ENCODE measurements around the gene TLCD2.

The TLCD2 gene, protein sequence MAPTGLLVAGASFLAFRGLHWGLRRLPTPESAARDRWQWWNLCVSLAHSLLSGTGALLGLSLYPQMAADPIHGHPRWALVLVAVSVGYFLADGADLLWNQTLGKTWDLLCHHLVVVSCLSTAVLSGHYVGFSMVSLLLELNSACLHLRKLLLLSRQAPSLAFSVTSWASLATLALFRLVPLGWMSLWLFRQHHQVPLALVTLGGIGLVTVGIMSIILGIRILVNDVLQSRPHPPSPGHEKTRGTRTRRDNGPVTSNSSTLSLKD

DNA sequence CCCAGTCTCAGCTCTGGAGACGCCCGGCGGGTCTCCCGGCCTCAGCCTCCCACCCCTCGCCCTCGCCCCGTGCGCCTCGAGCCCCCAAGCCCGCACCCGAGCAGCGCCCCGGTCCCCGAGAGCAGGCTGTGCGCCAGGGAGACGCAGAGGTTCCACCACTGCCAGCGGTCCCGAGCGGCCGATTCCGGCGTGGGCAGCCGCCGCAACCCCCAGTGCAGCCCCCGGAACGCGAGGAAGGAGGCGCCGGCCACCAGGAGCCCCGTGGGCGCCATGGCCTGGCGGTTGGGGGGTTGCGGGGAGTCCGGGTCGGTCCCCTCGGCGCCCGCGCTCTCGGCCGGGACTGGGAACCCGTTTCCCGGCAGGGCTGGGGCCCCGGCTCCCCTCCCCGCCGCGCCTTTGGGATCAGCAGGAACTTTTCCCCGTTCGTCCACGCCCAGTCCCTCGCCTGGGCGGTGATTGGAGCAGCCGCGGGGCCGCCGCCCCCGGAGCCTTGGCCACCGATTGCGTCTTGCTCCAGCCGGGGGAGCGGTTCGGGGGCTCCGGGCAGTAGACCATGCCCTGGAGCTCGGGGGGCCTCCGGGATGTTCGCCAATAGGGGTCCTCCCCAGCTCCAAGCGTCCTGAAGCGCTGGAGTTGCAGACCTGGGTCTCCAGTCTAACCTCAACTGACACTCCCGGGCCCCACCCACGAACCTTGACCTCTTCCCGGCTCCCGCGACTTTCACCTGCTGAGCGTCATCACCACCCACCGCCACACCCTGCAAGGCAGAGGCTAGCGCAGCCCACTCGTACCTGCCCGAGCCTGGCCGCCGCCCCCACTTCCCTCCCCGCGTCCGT lies at the start of gene TLCD2:
Gene TLCD2, minus strand, starts transcription at position 407 of the 836 bp plus-strand sequence. Its CDS starts 135 bp downstream, at position 272.
- DNase-seq = peak; percentile 29 to 70
- no peak for TF ChIP-seq GATA1 (IDR thresholded peaks at IDR 0.05; ENCODE audit: low read depth, low read length)
- no peak for TF ChIP-seq POLR2A (IDR thresholded peaks at IDR 0.05; ENCODE audit: low read length)

DNA sequence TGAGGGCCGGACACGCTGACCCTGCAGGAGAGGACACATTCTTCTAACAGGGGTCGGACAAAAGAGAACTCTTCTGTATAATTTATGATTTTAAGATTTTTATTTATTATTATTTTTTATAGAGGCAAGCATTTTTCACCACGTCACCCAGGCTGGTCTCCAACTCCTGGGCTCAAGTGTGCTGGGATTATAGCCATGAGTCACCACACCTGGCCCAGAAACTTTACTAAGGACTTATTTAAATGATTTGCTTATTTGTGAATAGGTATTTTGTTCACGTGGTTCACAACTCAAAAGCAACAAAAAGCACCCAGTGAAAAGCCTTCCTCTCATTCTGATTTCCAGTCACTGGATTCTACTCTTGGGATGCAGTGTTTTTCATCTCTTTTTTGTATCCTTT lies 49.4 kb upstream of the TLCD2 start:
- TF ChIP-seq GATA1 (IDR thresholded peaks at IDR 0.05; ENCODE audit: low read depth, low read length) (no peak), POLR2A (IDR thresholded peaks at IDR 0.05; ENCODE audit: low read length) (no peak)
- DNase-seq = no peak

DNA sequence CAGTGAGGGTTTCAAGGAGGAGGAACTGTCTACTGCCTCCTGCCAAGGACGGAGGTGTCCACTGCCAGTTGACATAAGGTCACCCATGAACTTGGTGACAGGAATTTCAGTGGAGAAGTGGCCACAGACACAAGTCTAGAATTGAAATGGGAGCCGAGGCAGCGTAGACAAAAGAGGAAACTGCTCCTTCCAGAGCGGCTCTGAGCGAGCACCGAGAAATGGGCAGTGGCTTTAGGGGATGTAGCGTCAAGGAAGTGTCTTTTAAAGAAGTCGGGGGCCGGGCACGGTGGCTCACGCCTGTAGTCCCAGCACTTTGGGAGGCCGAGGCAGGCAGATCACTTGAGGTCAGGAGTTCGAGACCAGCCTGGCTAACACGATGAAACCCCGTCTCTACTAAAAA lies 48.6 kb upstream of the TLCD2 start:
- TF ChIP-seq GATA1 (IDR thresholded peaks at IDR 0.05; ENCODE audit: low read depth, low read length) (no peak), POLR2A (IDR thresholded peaks at IDR 0.05; ENCODE audit: low read length) (no peak)
- no peak for DNase-seq

DNA sequence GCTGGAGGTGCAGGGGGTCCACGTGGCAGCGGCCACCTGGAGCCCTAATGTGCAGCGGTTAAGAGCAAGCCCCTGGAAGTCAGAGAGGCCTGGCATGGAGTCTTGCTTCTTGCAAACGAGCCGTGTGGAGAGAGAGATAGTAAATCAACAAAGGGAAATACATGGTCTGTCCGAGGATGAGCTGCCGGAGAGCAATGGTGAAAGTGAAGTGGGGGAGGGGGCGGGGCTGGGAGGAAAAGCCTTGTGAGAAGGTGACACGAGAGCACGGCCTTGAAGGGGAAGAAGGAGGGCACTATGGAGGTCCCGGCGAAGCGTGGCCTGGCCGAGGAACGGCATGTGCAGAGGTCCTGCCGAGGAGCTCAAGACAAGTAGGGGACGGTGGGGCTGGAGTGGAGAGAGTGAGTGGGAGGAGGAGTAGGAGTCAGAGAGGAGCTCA lies 45.7 kb upstream of the TLCD2 start:
- TF ChIP-seq GATA1 (IDR thresholded peaks at IDR 0.05; ENCODE audit: low read depth, low read length) (no peak), POLR2A (IDR thresholded peaks at IDR 0.05; ENCODE audit: low read length) (no peak)

DNA sequence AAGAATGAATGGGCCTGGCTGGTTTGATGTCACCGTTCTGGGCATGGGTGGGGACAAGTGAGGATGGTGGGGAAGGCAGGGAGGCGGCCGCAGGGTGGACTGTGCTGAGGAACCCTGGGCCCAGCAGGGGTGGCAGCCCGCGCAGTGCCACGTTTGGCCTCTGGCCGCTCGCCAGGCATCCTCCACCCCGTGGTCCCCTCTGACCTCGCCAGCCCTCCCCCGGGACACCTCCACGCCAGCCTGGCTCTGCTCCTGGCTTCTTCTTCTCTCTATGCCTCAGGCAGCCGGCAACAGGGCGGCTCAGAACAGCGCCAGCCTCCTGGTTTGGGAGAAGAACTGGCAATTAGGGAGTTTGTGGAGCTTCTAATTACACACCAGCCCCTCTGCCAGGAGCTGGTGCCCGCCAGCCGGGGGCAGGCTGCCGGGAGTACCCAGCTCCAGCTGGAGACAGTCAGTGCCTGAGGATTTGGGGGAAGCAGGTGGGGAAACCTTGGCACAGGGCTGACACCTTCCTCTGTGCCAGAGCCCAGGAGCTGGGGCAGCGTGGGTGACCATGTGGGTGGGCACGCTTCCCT lies 45.2 kb upstream of the TLCD2 start:
- DNase-seq = no peak
- TF ChIP-seq POLR2A (IDR thresholded peaks at IDR 0.05; ENCODE audit: low read length) = no peak
- no peak for TF ChIP-seq GATA1 (IDR thresholded peaks at IDR 0.05; ENCODE audit: low read depth, low read length)

More for the DNA sequence above, 45.7 kb upstream of the TLCD2 start:
- DNase-seq = no peak

DNA sequence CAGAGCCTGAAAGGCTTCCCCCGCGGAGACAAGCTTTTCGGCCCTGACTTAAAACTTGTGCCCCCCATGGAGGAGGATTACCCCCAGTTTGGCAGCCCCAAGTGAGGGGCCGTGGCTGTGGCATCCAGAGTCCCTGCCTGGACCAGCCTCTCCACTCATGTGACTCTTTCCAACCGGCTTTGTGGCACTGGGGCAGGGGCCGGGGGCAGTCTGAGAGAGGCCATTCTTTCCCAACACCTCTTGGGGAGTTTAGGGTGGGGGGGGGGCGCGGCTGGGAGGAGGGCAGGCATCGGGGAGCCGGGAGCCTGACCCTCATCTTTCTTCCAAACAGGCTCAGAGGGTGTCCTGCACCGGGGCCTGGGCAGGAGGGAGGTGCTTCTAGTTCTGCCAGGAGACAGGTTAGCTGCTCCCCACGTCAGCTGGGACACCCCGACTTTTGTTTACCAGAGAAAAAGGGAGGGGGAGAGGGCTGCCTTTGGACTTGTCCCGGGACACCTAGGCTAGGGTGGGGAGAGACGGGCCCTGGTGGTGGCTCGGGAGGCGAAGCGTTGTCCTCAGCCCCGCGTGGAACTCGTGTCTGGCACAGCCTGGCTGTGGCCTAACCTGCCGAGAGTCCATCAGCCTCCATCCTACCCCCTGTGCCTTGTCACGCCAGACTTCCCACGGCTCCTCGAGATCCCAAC lies 44.4 kb upstream of the TLCD2 start:
- DNase-seq = no peak

DNA sequence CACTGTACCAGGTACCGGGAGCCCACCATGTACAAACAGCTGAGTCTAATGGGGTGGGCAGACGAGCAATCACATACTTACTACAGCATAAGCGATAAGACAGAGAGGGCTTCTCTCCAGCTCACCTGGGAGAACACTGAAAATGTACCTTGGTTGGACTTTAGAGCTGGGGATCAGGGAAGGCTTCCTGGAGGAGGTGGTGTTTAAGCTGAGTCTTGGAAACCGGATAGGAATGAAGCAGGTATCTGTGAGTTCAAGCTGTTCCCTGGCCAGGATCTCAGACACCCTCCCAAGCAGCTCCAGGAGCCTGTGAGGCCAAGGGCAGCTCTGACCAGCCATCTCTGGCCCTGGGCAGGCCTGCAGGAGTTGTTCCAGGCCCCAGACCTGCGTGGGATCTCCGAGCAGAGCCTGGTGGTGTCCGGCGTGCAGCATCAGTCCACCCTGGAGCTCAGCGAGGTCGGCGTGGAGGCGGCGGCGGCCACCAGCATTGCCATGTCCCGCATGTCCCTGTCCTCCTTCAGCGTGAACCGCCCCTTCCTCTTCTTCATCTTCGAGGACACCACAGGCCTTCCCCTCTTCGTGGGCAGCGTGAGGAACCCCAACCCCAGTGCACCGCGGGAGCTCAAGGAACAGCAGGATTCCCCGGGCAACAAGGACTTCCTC lies 43.7 kb upstream of the TLCD2 start:
- DNase-seq = no peak
- TF ChIP-seq GATA1 (IDR thresholded peaks at IDR 0.05; ENCODE audit: low read depth, low read length) (no peak), POLR2A (IDR thresholded peaks at IDR 0.05; ENCODE audit: low read length) (no peak)

More for the DNA sequence above, 44.4 kb upstream of the TLCD2 start:
- TF ChIP-seq GATA1 (IDR thresholded peaks at IDR 0.05; ENCODE audit: low read depth, low read length) (no peak), POLR2A (IDR thresholded peaks at IDR 0.05; ENCODE audit: low read length) (no peak)

DNA sequence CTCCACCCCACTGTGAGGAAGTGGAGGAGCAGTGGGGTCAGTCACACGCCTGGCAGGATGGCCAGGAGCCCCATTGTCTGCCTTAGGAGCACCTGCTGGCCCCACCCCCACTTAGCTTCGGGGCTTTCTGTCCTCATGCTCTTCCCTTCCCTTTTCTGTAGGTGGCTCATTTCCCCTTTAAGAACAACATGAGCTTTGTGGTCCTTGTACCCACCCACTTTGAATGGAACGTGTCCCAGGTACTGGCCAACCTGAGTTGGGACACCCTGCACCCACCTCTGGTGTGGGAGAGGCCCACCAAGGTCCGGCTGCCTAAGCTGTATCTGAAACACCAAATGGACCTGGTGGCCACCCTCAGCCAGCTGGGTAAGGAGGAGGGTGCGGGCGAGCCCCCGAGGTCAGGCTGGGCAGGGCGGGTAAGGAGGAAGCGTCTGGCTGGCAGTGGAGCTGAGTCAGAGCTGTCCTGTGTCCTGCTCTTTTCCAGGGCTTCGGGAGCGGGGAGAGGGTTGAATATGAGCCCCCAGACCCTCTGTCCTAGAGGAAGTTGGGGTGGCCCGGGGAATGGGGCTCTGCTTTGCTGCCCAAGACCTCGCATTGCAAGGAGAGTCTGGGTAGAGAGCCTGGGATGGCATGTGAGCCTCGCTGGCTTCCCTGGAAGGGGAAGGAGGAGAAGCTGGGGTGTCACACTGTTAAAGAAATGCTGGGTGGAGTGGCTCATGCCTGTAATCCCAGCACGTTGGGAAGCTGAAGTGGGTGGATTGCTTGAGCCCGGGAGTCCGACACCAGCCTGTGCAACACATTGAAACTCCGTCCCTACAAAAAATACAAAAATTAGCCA lies 42.5 kb upstream of the TLCD2 start:
- no peak for DNase-seq
- TF ChIP-seq GATA1 (IDR thresholded peaks at IDR 0.05; ENCODE audit: low read depth, low read length) (no peak), POLR2A (IDR thresholded peaks at IDR 0.05; ENCODE audit: low read length) (no peak)

DNA sequence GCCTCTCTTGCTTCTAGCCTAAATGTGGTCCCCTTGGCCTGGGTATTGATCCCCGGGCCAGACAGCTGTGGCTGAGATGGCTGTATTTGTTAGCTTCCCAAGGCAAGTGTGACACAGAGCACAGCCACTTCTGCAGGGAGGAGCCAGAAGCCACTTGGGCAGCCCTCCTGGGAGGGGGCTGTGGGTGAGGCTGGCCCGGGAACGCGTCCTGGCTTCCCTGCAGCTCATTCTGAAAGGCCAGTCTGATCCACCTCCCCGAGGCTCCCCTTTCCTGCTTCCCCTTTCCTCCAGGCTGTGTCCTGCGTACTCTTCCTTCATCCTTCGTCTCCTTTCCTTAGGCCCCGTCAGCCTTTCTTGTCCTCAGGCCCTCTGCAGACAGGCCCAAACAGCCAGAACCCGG lies 40.5 kb upstream of the TLCD2 start:
- TF ChIP-seq POLR2A (IDR thresholded peaks at IDR 0.05; ENCODE audit: low read length) (no peak), GATA1 (IDR thresholded peaks at IDR 0.05; ENCODE audit: low read depth, low read length) (no peak)

DNA sequence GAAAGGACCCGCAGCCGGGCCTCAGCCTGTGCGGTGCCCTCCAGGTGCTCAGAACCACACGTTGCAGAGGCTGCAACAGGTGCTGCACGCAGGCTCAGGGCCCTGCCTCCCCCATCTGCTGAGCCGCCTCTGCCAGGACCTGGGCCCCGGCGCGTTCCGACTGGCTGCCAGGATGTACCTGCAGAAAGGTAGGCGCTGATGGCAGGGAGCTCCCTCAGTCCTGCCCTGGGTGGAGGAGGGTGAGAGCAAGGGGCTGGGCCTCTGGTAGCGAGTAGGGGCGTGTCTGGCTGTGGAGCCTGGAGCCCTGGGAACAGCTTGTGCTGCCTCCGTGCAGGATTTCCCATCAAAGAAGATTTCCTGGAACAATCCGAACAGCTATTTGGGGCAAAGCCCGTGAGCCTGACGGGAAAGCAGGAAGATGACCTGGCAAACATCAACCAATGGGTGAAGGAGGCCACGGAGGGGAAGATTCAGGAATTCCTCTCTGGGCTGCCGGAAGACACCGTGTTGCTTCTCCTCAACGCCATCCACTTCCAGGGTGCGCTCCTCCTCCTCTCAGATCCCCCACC lies 36.9 kb upstream of the TLCD2 start:
- DNase-seq = no peak
- TF ChIP-seq POLR2A (IDR thresholded peaks at IDR 0.05; ENCODE audit: low read length) (no peak), GATA1 (IDR thresholded peaks at IDR 0.05; ENCODE audit: low read depth, low read length) (no peak)

More for the DNA sequence above, 40.5 kb upstream of the TLCD2 start:
- DNase-seq = no peak

DNA sequence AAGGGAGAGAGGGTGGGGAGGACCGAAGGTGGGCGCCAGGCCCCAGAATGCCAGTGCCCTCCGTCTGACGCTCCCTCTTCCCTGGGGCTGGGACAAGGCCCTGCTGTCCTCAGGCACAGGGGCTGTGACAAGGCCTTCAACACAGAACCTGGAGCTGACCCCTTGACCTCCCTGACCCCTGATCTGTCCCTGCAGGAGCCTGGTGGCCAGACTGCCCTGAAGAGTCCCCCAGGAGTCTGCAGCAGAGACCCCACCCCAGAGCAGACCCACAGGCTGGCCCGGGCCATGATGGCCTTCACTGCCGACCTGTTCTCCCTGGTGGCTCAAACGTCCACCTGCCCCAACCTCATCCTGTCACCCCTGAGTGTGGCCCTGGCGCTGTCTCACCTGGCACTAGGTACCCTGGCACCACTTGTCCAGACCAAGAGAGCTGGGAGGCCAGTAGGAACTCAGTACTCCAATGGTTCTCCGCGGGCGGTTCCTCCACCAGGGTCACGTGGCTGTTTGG lies 35.4 kb upstream of the TLCD2 start:
- TF ChIP-seq GATA1 (IDR thresholded peaks at IDR 0.05; ENCODE audit: low read depth, low read length) (no peak), POLR2A (IDR thresholded peaks at IDR 0.05; ENCODE audit: low read length) (no peak)
- no peak for DNase-seq

All from erythroblast (primary cell).